SK-N-SH (cell line): ENCODE measurements around the gene HAVCR1.

Experiments used
- ELF1 ChIP-seq: IDR thresholded peaks from 2 replicates; pipeline ENCODE4 v1.4.0; 2012
- EP300 ChIP-seq, 2 experiments: IDR thresholded peaks; 2 replicates each; pipeline versions ENCODE4 v1.4.0 to v1.6.1; 2012; ENCODE audit warnings: borderline replicate concordance in 1 of 2, low read depth in 1 of 2, low read length in 1 of 2
- FOXM1 ChIP-seq: IDR thresholded peaks from 2 replicates; pipeline ENCODE4 v1.4.0; 2012; ENCODE audit warnings: low read depth, mild to moderate bottlenecking
- JUND ChIP-seq: IDR thresholded peaks from 2 replicates; pipeline ENCODE4 v1.4.0; 2012
- NFIC ChIP-seq: IDR thresholded peaks from 2 replicates; pipeline ENCODE4 v1.4.0; 2012; ENCODE audit warnings: borderline replicate concordance
- NRF1 ChIP-seq: IDR thresholded peaks from 2 replicates; pipeline ENCODE4 v1.6.1; 2012; ENCODE audit warnings: low read depth, mild to moderate bottlenecking, low read length
- SIN3A ChIP-seq: IDR thresholded peaks from 2 replicates; pipeline ENCODE4 v1.6.1; 2012; ENCODE audit warnings: low read depth, mild to moderate bottlenecking, low read length, moderate library complexity, borderline replicate concordance
- TAF1 ChIP-seq: IDR thresholded peaks from 2 replicates; pipeline ENCODE4 v1.6.1; 2012; ENCODE audit warnings: low read depth, mild to moderate bottlenecking, low read length, moderate library complexity, borderline replicate concordance
- YY1 ChIP-seq: IDR thresholded peaks from 2 replicates; pipeline ENCODE4 v1.4.0; 2012; ENCODE audit warnings: low read depth, mild to moderate bottlenecking
- TF ChIP-seq, protein P1 (sequence below): fragments of 200-600 bp; sonication (generic); IDR thresholded peaks from 2 replicates; pipeline ENCODE4 v1.6.1; 2017; ENCODE audit warnings: antibody characterized with exemption, mild to moderate bottlenecking, moderate library complexity
- TF ChIP-seq, protein P2 (sequence below): fragments of 150-350 bp; IDR thresholded peaks from 2 replicates; pipeline ENCODE4 v1.6.1; 2017; ENCODE audit warnings: antibody characterized with exemption, low read length, low read depth, borderline replicate concordance
- TF ChIP-seq, protein P3 (sequence below): IDR thresholded peaks from 2 replicates; pipeline ENCODE4 v1.4.0; 2012; ENCODE audit warnings: low read depth
- TF ChIP-seq, protein P4 (sequence below): fragments of 150-350 bp; IDR thresholded peaks from 2 replicates; pipeline ENCODE4 v1.6.1; 2016; ENCODE audit warnings: mild to moderate bottlenecking, low read depth, low read length
- TF ChIP-seq, protein P5 (sequence below): IDR thresholded peaks from 2 replicates; pipeline ENCODE4; 2012

DNA sequence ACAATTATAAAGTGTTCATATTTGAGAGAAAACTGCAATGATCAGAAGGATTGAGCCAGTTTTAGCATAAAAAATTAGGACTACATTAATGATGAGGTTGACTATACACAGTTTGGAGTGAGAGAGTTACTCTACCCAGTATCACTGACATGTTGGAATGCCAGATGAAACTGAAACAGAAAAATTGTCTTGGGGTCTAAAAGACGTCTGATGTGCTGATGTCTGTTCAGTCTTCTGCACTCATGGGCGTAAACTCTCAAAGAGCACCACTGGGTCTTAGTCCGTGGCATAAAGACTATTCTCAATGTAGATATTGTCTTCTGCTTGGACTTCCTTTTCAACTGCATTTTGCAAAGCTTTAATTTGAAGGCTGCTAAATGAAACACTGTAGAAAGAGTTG lies 29.5 kb downstream of the HAVCR1 start:
- TF ChIP-seq, protein P1, sequence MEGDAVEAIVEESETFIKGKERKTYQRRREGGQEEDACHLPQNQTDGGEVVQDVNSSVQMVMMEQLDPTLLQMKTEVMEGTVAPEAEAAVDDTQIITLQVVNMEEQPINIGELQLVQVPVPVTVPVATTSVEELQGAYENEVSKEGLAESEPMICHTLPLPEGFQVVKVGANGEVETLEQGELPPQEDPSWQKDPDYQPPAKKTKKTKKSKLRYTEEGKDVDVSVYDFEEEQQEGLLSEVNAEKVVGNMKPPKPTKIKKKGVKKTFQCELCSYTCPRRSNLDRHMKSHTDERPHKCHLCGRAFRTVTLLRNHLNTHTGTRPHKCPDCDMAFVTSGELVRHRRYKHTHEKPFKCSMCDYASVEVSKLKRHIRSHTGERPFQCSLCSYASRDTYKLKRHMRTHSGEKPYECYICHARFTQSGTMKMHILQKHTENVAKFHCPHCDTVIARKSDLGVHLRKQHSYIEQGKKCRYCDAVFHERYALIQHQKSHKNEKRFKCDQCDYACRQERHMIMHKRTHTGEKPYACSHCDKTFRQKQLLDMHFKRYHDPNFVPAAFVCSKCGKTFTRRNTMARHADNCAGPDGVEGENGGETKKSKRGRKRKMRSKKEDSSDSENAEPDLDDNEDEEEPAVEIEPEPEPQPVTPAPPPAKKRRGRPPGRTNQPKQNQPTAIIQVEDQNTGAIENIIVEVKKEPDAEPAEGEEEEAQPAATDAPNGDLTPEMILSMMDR = no peak
- TF ChIP-seq, protein P2, sequence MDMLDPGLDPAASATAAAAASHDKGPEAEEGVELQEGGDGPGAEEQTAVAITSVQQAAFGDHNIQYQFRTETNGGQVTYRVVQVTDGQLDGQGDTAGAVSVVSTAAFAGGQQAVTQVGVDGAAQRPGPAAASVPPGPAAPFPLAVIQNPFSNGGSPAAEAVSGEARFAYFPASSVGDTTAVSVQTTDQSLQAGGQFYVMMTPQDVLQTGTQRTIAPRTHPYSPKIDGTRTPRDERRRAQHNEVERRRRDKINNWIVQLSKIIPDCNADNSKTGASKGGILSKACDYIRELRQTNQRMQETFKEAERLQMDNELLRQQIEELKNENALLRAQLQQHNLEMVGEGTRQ = no peak
- TF ChIP-seq NFIC (no peak), JUND (no peak), ELF1 (no peak), TAF1 (no peak), SIN3A (no peak), NRF1 (no peak), FOXM1 (no peak), EP300 (IDR thresholded peaks at IDR 0.05; ENCODE audit: borderline replicate concordance in 1 of 2, low read depth in 1 of 2, low read length in 1 of 2) (no peak), YY1 (no peak)
- TF ChIP-seq, protein P3, sequence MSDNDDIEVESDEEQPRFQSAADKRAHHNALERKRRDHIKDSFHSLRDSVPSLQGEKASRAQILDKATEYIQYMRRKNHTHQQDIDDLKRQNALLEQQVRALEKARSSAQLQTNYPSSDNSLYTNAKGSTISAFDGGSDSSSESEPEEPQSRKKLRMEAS = no peak
- TF ChIP-seq, protein P4, sequence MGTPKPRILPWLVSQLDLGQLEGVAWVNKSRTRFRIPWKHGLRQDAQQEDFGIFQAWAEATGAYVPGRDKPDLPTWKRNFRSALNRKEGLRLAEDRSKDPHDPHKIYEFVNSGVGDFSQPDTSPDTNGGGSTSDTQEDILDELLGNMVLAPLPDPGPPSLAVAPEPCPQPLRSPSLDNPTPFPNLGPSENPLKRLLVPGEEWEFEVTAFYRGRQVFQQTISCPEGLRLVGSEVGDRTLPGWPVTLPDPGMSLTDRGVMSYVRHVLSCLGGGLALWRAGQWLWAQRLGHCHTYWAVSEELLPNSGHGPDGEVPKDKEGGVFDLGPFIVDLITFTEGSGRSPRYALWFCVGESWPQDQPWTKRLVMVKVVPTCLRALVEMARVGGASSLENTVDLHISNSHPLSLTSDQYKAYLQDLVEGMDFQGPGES = no peak
- TF ChIP-seq, protein P5, sequence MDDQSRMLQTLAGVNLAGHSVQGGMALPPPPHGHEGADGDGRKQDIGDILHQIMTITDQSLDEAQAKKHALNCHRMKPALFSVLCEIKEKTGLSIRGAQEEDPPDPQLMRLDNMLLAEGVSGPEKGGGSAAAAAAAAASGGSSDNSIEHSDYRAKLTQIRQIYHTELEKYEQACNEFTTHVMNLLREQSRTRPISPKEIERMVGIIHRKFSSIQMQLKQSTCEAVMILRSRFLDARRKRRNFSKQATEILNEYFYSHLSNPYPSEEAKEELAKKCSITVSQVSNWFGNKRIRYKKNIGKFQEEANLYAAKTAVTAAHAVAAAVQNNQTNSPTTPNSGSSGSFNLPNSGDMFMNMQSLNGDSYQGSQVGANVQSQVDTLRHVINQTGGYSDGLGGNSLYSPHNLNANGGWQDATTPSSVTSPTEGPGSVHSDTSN = no peak
